B cell (primary cell): ENCODE results near the gene ADAMTS10. TPM values are rescaled to one million over a fixed set of nuclear protein-coding genes. Genes with fewer than 3 reads are reported as not detected.
"Not testable (repeated sequence)": the region's sequence is repeated elsewhere in the genome, so short reads cannot be mapped to it uniquely, and the experiment has no call there.

Experiments
- ATAC-seq: fragments of 200-7000 bp; cut with Tn5 transposase; one replicate; pipeline ENCODE4 v1.10.0; 2021; ENCODE audit warnings: low read depth, mild to moderate bottlenecking, moderate number of reproducible peaks, moderate library complexity
- CTCF ChIA-PET: fragments of 350-600 bp; sonication (Branson Sonifier 250); formaldehyde crosslinking; loops from one replicate; lab custom pipeline; 2021; ENCODE audit warnings: antibody characterized with exemption, inconsistent platforms; lab: Charles Lee
- POLR2A ChIA-PET: fragments of 350-600 bp; sonication (Branson Sonifier 250); formaldehyde crosslinking; loops from one replicate; lab custom pipeline; 2021; ENCODE audit warnings: antibody characterized with exemption; lab: Charles Lee
- DNase-seq: peaks from one replicate; pipeline ENCODE4 v3.0.0; 2013
- H2AFZ ChIP-seq: 2 replicates; pipeline ENCODE4 v1.6.1; 2012; ENCODE audit warnings: mild to moderate bottlenecking, low read depth, low read length; ENCODE audit not compliant: insufficient read depth, poor library complexity, severe bottlenecking
- H3K27ac ChIP-seq, 2 donors: 1 replicate in 1 of 2; 2 replicates in 1 of 2; pipeline ENCODE4 v1.5.1; 2012 to 2013; ENCODE audit warnings: low read length in 2 of 2, mild to moderate bottlenecking in 2 of 2, moderate library complexity in 1 of 2
- H3K27me3 ChIP-seq, 4 experiments: fragments of 200-600 bp in 1 of 4; sonication (generic) in 1 of 4; replicated peaks in 1 of 4; 1 replicate in 2 of 4; 2 replicates in 2 of 4; pipeline versions ENCODE4 v1.6.1 to v1.7.0; 2013 to 2016; ENCODE audit warnings: low read length in 3 of 4, mild to moderate bottlenecking in 2 of 4, mixed read lengths in 1 of 4, moderate library complexity in 1 of 4; ENCODE audit not compliant: insufficient read depth in 4 of 4, control insufficient read depth in 3 of 4; ENCODE audit errors: control extremely low read depth in 1 of 4
- H3K36me3 ChIP-seq, 2 experiments: replicated peaks in 1 of 2; 1 replicate in 1 of 2; 2 replicates in 1 of 2; pipeline versions ENCODE4 v1.6.1 to v1.7.1; 2013; ENCODE audit warnings: low read length in 1 of 2; ENCODE audit not compliant: insufficient read depth in 2 of 2, control insufficient read depth in 1 of 2; ENCODE audit errors: control extremely low read depth in 1 of 2, extremely low read depth in 1 of 2
- H3K4me1 ChIP-seq, 2 donors: fragments of 200-600 bp in 1 of 2; sonication (generic) in 1 of 2; 1 replicate in 1 of 2; 2 replicates in 1 of 2; pipeline versions ENCODE4 v1.5.1 to v1.6.1; 2013 to 2017; ENCODE audit warnings: low read length in 2 of 2; ENCODE audit not compliant: control insufficient read depth in 2 of 2, insufficient read depth in 2 of 2
- H3K4me2 ChIP-seq: replicated peaks from 2 replicates; pipeline ENCODE3; 2012; ENCODE audit warnings: mild to moderate bottlenecking, low read depth, low read length; ENCODE audit not compliant: poor library complexity, severe bottlenecking
- H3K4me3 ChIP-seq, 5 experiments: fragments of 200-600 bp in 1 of 5; sonication (generic) in 1 of 5; 1 replicate in 3 of 5; 2 replicates in 2 of 5; pipeline versions ENCODE4 v1.5.1 to v1.7.0; 2011 to 2016; ENCODE audit warnings: low read length in 4 of 5, mild to moderate bottlenecking in 4 of 5, low read depth in 2 of 5, control low read depth in 1 of 5, moderate library complexity in 1 of 5; ENCODE audit not compliant: insufficient read depth in 1 of 5; ENCODE audit errors: control extremely low read depth in 1 of 5, extremely low read depth in 1 of 5
- H3K79me2 ChIP-seq: fragments of 200-600 bp; sonication (generic); one replicate; pipeline ENCODE4 v1.6.0; 2016; ENCODE audit warnings: low read length; ENCODE audit not compliant: control insufficient read depth, insufficient read depth
- H3K9ac ChIP-seq: fragments of 200-600 bp; sonication (generic); 2 replicates; pipeline ENCODE4 v1.6.1; 2017; ENCODE audit warnings: mild to moderate bottlenecking, low read length, moderate library complexity
- H3K9me3 ChIP-seq, 3 donors: one replicate each; pipeline versions ENCODE4 v1.6.1 to v1.7.1; 2013; ENCODE audit warnings: low read length in 2 of 3; ENCODE audit not compliant: control insufficient read depth in 2 of 3, insufficient read depth in 1 of 3; ENCODE audit errors: control extremely low read depth in 1 of 3
- H4K20me1 ChIP-seq: 2 replicates; pipeline ENCODE4 v1.6.0; 2012; ENCODE audit warnings: mild to moderate bottlenecking, low read length; ENCODE audit not compliant: insufficient read depth, control insufficient read depth, poor library complexity, severe bottlenecking
- H3K27ac Mint-ChIP-seq: one replicate; pipeline ENCODE4 v1.8.0; 2021; ENCODE audit warnings: mixed read lengths
- H3K27me3 Mint-ChIP-seq: one replicate; pipeline ENCODE4 v1.8.0; 2021; ENCODE audit warnings: mixed read lengths
- H3K4me1 Mint-ChIP-seq: one replicate; pipeline ENCODE4 v1.8.0; 2021; ENCODE audit warnings: mixed read lengths
- H3K4me3 Mint-ChIP-seq: one replicate; pipeline ENCODE4 v1.8.0; 2021; ENCODE audit warnings: mixed read lengths
- H3K9me3 Mint-ChIP-seq: one replicate; pipeline ENCODE4 v1.8.0; 2022; ENCODE audit warnings: mixed read lengths; ENCODE audit not compliant: insufficient read depth
- EZH2 ChIP-seq: IDR thresholded peaks from 2 replicates; pipeline ENCODE4 v1.6.1; 2012; ENCODE audit warnings: borderline replicate concordance, low read depth, mild to moderate bottlenecking, moderate library complexity, low read length; ENCODE audit not compliant: insufficient read depth, poor library complexity, severe bottlenecking
- WGBS: methylation state at CpG from one replicate; pipeline ENCODE4 v1.1.5; 2013; ENCODE audit warnings: missing lambda C conversion rate; ENCODE audit not compliant: insufficient coverage; 5-methylcytosine and 5-hydroxymethylcytosine counted together
- intact Hi-C: fragments of 100-400 bp; cut with micrococcal nuclease; formaldehyde crosslinking; loops from one replicate; pipeline ENCODE4 v1.10.0; 2022
- polyA plus RNA-seq: library from polyadenylated mRNA; depleted of rRNA; stranded (reverse); fragments of >200 nt; gene quantifications from 2 replicates; pipeline ENCODE4 v1.2.3, GENCODE V29; 2012
- total RNA-seq, 2 donors: library from RNA; stranded (reverse); fragments of 120-200 nt in 1 of 2; gene quantifications; 1 replicate in 1 of 2; 2 replicates in 1 of 2; pipeline versions ENCODE4 v1.2.3 to v1.2.4, GENCODE V29; 2013 to 2022
- TF ChIP-seq, protein P1 (sequence below): fragments of 200-600 bp; IDR thresholded peaks from one replicate; pipeline ENCODE4 v1.8.0; 2022; ENCODE audit warnings: antibody characterized with exemption, mild to moderate bottlenecking

The ADAMTS10 gene
- total and polyA plus RNA-seq, 2 donors (not counting 1 experiment from before 2014, with no cell fraction given), result 0.59 to 1.8 TPM

- intact Hi-C loops, H3K27ac ChIP-seq, H3K4me2 ChIP-seq, H3K4me1 ChIP-seq, H3K4me3 Mint-ChIP-seq, H3K27ac Mint-ChIP-seq, H3K9ac ChIP-seq, H3K9me3 ChIP-seq, H3K4me1 Mint-ChIP-seq, CTCF ChIA-PET, H2AFZ ChIP-seq, H3K9me3 Mint-ChIP-seq, POLR2A ChIA-PET, H4K20me1 ChIP-seq, H3K4me3 ChIP-seq, ATAC-seq, H3K27me3 ChIP-seq, H3K79me2 ChIP-seq, H3K36me3 ChIP-seq, H3K27me3 Mint-ChIP-seq, DNase-seq: not testable (repeated sequence)
- 46% methylated on average over 2 of the region's 4 CpGs for WGBS
Observed at GRCh38 chr19:8622886-8623285, 12.4 kb upstream of the ADAMTS10 start.

- Histone ChIP-seq H3K9me3 (peaks cover 0 to 14% (median 0%) of the 10 kb centered on the region in 3 donors), H3K36me3 (no peaks in the 10 kb centered on the region), H3K79me2 (no peaks in the 10 kb centered on the region), H3K4me2 (no peak overlapping the region), H3K4me1 (no peaks in the 10 kb centered on the region), H4K20me1 (no peaks in the 10 kb centered on the region), H2AFZ (no peak overlapping the region), H3K27me3 (peaks cover 0 to 12% (median 0%) of the 10 kb centered on the region in 4 experiments), H3K4me3 (no peak overlapping the region), H3K9ac (no peak overlapping the region), H3K27ac (no peak overlapping the region)
- whole genome bisulfite sequencing, result 86% methylated on average over 3 of the region's 8 CpGs
- H3K4me3 Mint-ChIP-seq, result no peak overlapping the region
- DNase-seq (no peak), ATAC-seq (no peak)
- CTCF ChIA-PET, result interaction anchor here (0.7 kb wide), 1 partner anchor 30 kb away, joined by 3 read pairs; no protein-coding TSS in a partner anchor
- TF ChIP-seq, protein P1, sequence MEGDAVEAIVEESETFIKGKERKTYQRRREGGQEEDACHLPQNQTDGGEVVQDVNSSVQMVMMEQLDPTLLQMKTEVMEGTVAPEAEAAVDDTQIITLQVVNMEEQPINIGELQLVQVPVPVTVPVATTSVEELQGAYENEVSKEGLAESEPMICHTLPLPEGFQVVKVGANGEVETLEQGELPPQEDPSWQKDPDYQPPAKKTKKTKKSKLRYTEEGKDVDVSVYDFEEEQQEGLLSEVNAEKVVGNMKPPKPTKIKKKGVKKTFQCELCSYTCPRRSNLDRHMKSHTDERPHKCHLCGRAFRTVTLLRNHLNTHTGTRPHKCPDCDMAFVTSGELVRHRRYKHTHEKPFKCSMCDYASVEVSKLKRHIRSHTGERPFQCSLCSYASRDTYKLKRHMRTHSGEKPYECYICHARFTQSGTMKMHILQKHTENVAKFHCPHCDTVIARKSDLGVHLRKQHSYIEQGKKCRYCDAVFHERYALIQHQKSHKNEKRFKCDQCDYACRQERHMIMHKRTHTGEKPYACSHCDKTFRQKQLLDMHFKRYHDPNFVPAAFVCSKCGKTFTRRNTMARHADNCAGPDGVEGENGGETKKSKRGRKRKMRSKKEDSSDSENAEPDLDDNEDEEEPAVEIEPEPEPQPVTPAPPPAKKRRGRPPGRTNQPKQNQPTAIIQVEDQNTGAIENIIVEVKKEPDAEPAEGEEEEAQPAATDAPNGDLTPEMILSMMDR, result no peak
- no peak for TF ChIP-seq EZH2
- H3K27me3 Mint-ChIP-seq, result peaks cover 14% of the 10 kb centered on the region
- H3K4me1 Mint-ChIP-seq, result peaks cover 2% of the 10 kb centered on the region
- POLR2A ChIA-PET, result no interaction called here
- H3K27ac Mint-ChIP-seq, result no peak overlapping the region
- intact Hi-C loops, result no loop called here
- H3K9me3 Mint-ChIP-seq, result no peaks in the 10 kb centered on the region
Observed at GRCh38 chr19:8618751-8619150, 8.2 kb upstream of the ADAMTS10 start.
